Nephron (organoid): ENCODE measurements around the gene DOCK11.

Source experiments
- H3K27ac Mint-ChIP-seq, 3 experiments: 2 replicates each; pipeline ENCODE4 v1.8.0; 2020; ENCODE audit warnings: mixed read lengths in 3 of 3, mild to moderate bottlenecking in 2 of 3, moderate library complexity in 1 of 3
- H3K27me3 Mint-ChIP-seq: 2 replicates; pipeline ENCODE4 v1.8.0; 2021; ENCODE audit warnings: low read depth, mild to moderate bottlenecking, moderate library complexity, mixed read lengths
- H3K36me3 Mint-ChIP-seq: 2 replicates; pipeline ENCODE4 v1.8.0; 2020; ENCODE audit warnings: low read depth, mixed read lengths
- H3K4me1 Mint-ChIP-seq: 2 replicates; pipeline ENCODE4 v1.8.0; 2020; ENCODE audit warnings: mixed read lengths
- H3K4me3 Mint-ChIP-seq, 3 experiments: 2 replicates each; pipeline ENCODE4 v1.8.0; 2020; ENCODE audit warnings: mild to moderate bottlenecking in 3 of 3, mixed read lengths in 3 of 3, moderate library complexity in 2 of 3
- H3K9me3 Mint-ChIP-seq: 2 replicates; pipeline ENCODE4 v1.8.0; 2020; ENCODE audit warnings: mixed read lengths
- CTCF ChIP-seq, 3 experiments: fragments of 200-600 bp; sonication (generic); IDR thresholded peaks; one replicate each; pipeline ENCODE4 v1.5.0; 2021; ENCODE audit warnings: antibody characterized with exemption in 3 of 3; ENCODE audit not compliant: unreplicated experiment in 3 of 3

Gene DOCK11

GRCh38 chrX:118530219-118530911 lies 34.8 kb downstream of the DOCK11 start:
- Mint-ChIP-seq H3K27ac (peak overlapping the region; percentile 28 to 50 (median 34)), H3K4me1 (peaks cover 49% of the 10 kb centered on the region), H3K4me3 (no peak overlapping the region), H3K36me3 (no peaks in the 10 kb centered on the region), H3K9me3 (peaks cover 5% of the 10 kb centered on the region), H3K27me3 (no peaks in the 10 kb centered on the region)
- no peak for TF ChIP-seq CTCF (IDR thresholded peaks at IDR 0.05; ENCODE audit: unreplicated experiment in 3 of 3)

GRCh38 chrX:118534716-118535493 lies 39.3 kb downstream of the DOCK11 start:
- Mint-ChIP-seq H3K4me1 (peaks cover 46% of the 10 kb centered on the region), H3K27ac (peak overlapping the region; percentile 10 to 25 (median 22)), H3K36me3 (no peaks in the 10 kb centered on the region), H3K9me3 (peaks cover 4% of the 10 kb centered on the region), H3K27me3 (no peaks in the 10 kb centered on the region), H3K4me3 (no peak overlapping the region)
- TF ChIP-seq CTCF (IDR thresholded peaks at IDR 0.05; ENCODE audit: unreplicated experiment in 3 of 3): no peak

GRCh38 chrX:118536204-118536603 lies 40.6 kb downstream of the DOCK11 start:
- no peak overlapping the region for H3K4me3 Mint-ChIP-seq
- H3K9me3 Mint-ChIP-seq: peaks cover 4% of the 10 kb centered on the region
- H3K4me1 Mint-ChIP-seq: peaks cover 37% of the 10 kb centered on the region
- no peak for TF ChIP-seq CTCF (IDR thresholded peaks at IDR 0.05; ENCODE audit: unreplicated experiment in 3 of 3)
- no peaks in the 10 kb centered on the region for H3K27me3 Mint-ChIP-seq
- H3K27ac Mint-ChIP-seq: peak overlapping the region; percentile 31 to 79 (median 71)
- no peaks in the 10 kb centered on the region for H3K36me3 Mint-ChIP-seq

- H3K9me3 Mint-ChIP-seq: peaks cover 4% of the 10 kb centered on the region
- H3K36me3 Mint-ChIP-seq: no peaks in the 10 kb centered on the region
- H3K27me3 Mint-ChIP-seq: no peaks in the 10 kb centered on the region
- peak overlapping the region; percentile 31 to 79 (median 71) for H3K27ac Mint-ChIP-seq
- peaks cover 37% of the 10 kb centered on the region for H3K4me1 Mint-ChIP-seq
- TF ChIP-seq CTCF (IDR thresholded peaks at IDR 0.05; ENCODE audit: unreplicated experiment in 3 of 3): peak; percentile 25 to 29 (median 28)
- H3K4me3 Mint-ChIP-seq: peak overlapping the region in 1 of 3 experiments; percentile 0
Observed at GRCh38 chrX:118536687-118537461, 41.3 kb downstream of the DOCK11 start.

- Mint-ChIP-seq H3K27ac (peak overlapping the region in 1 of 3 experiments; percentile 75), H3K27me3 (no peaks in the 10 kb centered on the region), H3K9me3 (peaks cover 2% of the 10 kb centered on the region), H3K4me3 (no peak overlapping the region), H3K4me1 (peaks cover 36% of the 10 kb centered on the region), H3K36me3 (peaks cover 2% of the 10 kb centered on the region)
- TF ChIP-seq CTCF (IDR thresholded peaks at IDR 0.05; ENCODE audit: unreplicated experiment in 3 of 3): no peak
Observed at GRCh38 chrX:118538386-118538785, 42.8 kb downstream of the DOCK11 start.
